ENCODE measurements around the gene HPGD. TPM values are rescaled to one million over a fixed set of nuclear protein-coding genes. Genes with fewer than 3 reads are reported as not detected.
"Not testable (repeated sequence)": the region's sequence is repeated elsewhere in the genome, so short reads cannot be mapped to it uniquely, and the experiment has no call there.

The HPGD gene
- total RNA-seq, 4 donors from 2014 or later, result 1.0 to 7.2 (median 2.7) TPM

GRCh38 chr4:174490451-174490961 lies 31.8 kb downstream of the HPGD start:
- TF ChIP-seq POLR2A (IDR thresholded peaks at IDR 0.05) (no peak), EP300 (IDR thresholded peaks at IDR 0.05) (no peak), CTCF (IDR thresholded peaks at IDR 0.05) (no peak)
- no peak for DNase-seq (ENCODE audit: low spot score in 2 of 2)
- 32 to 36% methylated on average over 3 of the region's 3 CpGs for whole genome bisulfite sequencing, 2 donors
- Histone ChIP-seq H3K27me3 (no peaks in the 10 kb centered on the region), H3K9me3 (no peaks in the 10 kb centered on the region), H3K36me3 (no peaks in the 10 kb centered on the region), H3K4me3 (no peak overlapping the region), H3K27ac (no peak overlapping the region), H3K4me1 (no peaks in the 10 kb centered on the region)

- 95% methylated on average over 10 of the region's 10 CpGs for WGBS, 2 donors
- H3K9me3 ChIP-seq; DNase-seq (ENCODE audit: low spot score in 2 of 2); H3K27ac ChIP-seq; H3K4me1 ChIP-seq; H3K4me3 ChIP-seq; H3K36me3 ChIP-seq; H3K27me3 ChIP-seq: not testable (repeated sequence)
Measured at GRCh38 chr4:174488368-174488767, 33.9 kb downstream of the HPGD start.

- WGBS, 2 donors, result 81% methylated on average over 5 of the region's 5 CpGs
- Histone ChIP-seq H3K36me3 (no peaks in the 10 kb centered on the region), H3K27ac (no peak overlapping the region), H3K27me3 (no peaks in the 10 kb centered on the region), H3K9me3 (no peaks in the 10 kb centered on the region), H3K4me1 (no peaks in the 10 kb centered on the region), H3K4me3 (no peak overlapping the region)
- no peak for DNase-seq (ENCODE audit: low spot score in 2 of 2)
- no peak for TF ChIP-seq EP300 (IDR thresholded peaks at IDR 0.05)
- TF ChIP-seq POLR2A (IDR thresholded peaks at IDR 0.05), result no peak
- no peak for TF ChIP-seq CTCF (IDR thresholded peaks at IDR 0.05)
Measured at GRCh38 chr4:174485025-174485424, 37.3 kb downstream of the HPGD start.

- Histone ChIP-seq H3K27ac (no peak overlapping the region), H3K27me3 (no peaks in the 10 kb centered on the region), H3K9me3 (no peaks in the 10 kb centered on the region), H3K4me1 (no peaks in the 10 kb centered on the region), H3K4me3 (no peak overlapping the region), H3K36me3 (no peaks in the 10 kb centered on the region)
- 87 to 88% methylated on average over 3 of the region's 3 CpGs for WGBS, 2 donors
- DNase-seq (ENCODE audit: low spot score in 2 of 2), result no peak
- no peak for TF ChIP-seq EP300 (IDR thresholded peaks at IDR 0.05)
- no peak for TF ChIP-seq CTCF (IDR thresholded peaks at IDR 0.05)
Measured at GRCh38 chr4:174483792-174484191, 38.5 kb downstream of the HPGD start.

- Histone ChIP-seq H3K27ac (no peak overlapping the region), H3K4me3 (no peak overlapping the region), H3K27me3 (no peaks in the 10 kb centered on the region), H3K4me1 (no peaks in the 10 kb centered on the region), H3K36me3 (no peaks in the 10 kb centered on the region), H3K9me3 (no peaks in the 10 kb centered on the region)
- TF ChIP-seq CTCF (IDR thresholded peaks at IDR 0.05) (no peak), EP300 (IDR thresholded peaks at IDR 0.05) (no peak), POLR2A (IDR thresholded peaks at IDR 0.05) (no peak)
- 97 to 98% methylated on average over 2 of the region's 2 CpGs for WGBS, 2 donors
- no peak for DNase-seq (ENCODE audit: low spot score in 2 of 2)
Measured at GRCh38 chr4:174479140-174479539, 43.1 kb downstream of the HPGD start.

- H3K9me3 ChIP-seq, result no peaks in the 10 kb centered on the region
- no peaks in the 10 kb centered on the region for H3K4me1 ChIP-seq
- no peaks in the 10 kb centered on the region for H3K36me3 ChIP-seq
- DNase-seq (ENCODE audit: low spot score in 2 of 2), result no peak
- no peaks in the 10 kb centered on the region for H3K27me3 ChIP-seq
- no peak overlapping the region for H3K27ac ChIP-seq
- TF ChIP-seq EP300 (IDR thresholded peaks at IDR 0.05), result no peak
- TF ChIP-seq CTCF (IDR thresholded peaks at IDR 0.05), result no peak
- TF ChIP-seq POLR2A (IDR thresholded peaks at IDR 0.05), result no peak
- H3K4me3 ChIP-seq, result no peak overlapping the region
- 83 to 92% methylated on average over 3 of the region's 3 CpGs for WGBS, 2 donors
Measured at GRCh38 chr4:174475528-174475927, 46.8 kb downstream of the HPGD start.

Measured in tibial nerve (tissue), 4 donors.